Left lung (tissue), 10 donors: ENCODE results near the gene GABPA. TPM values are rescaled to one million over a fixed set of nuclear protein-coding genes. Genes with fewer than 3 reads are reported as not detected.
A peak's percentile ranks its signal among the peaks of the same experiment; 100 is the strongest.

Source experiments
- ATAC-seq: fragments of 200-7000 bp; cut with Tn5 transposase; one replicate; pipeline ENCODE4 v1.9.1; 2020; ENCODE audit warnings: moderate library complexity
- DNase-seq, 4 donors: peaks; one replicate each; pipeline ENCODE4 v3.0.0-alpha.2; 2013 to 2020
- H3K27ac ChIP-seq, 2 donors: fragments of 200-600 bp; sonication (generic) in 1 of 2; one replicate each; pipeline versions ENCODE4 v1.5.0 to v1.8.0; 2020 to 2021
- H3K27me3 ChIP-seq, 2 donors: fragments of 200-600 bp; sonication (generic) in 1 of 2; one replicate each; pipeline versions ENCODE4 v1.5.0 to v1.8.0; 2020 to 2021
- H3K36me3 ChIP-seq, 2 donors: fragments of 200-600 bp; sonication (generic) in 1 of 2; one replicate each; pipeline versions ENCODE4 v1.5.0 to v1.8.0; 2020 to 2021
- H3K4me1 ChIP-seq, 2 donors: fragments of 200-600 bp; one replicate each; pipeline ENCODE4 v1.8.0; 2021
- H3K4me3 ChIP-seq, 2 donors: fragments of 200-600 bp; sonication (generic) in 1 of 2; one replicate each; pipeline versions ENCODE4 v1.5.0 to v1.8.0; 2020 to 2021; ENCODE audit warnings: mild to moderate bottlenecking in 1 of 2
- H3K9me3 ChIP-seq, 2 donors: fragments of 200-600 bp; sonication (generic) in 1 of 2; one replicate each; pipeline versions ENCODE4 v1.5.0 to v1.8.0; 2020 to 2021
- CTCF ChIP-seq, 2 donors: fragments of 200-600 bp; sonication (generic) in 1 of 2; IDR thresholded peaks; one replicate each; pipeline versions ENCODE4 v1.5.0 to v1.8.0; 2021; ENCODE audit warnings: antibody characterized with exemption in 2 of 2
- intact Hi-C, 2 donors: fragments of 100-400 bp; cut with DNase I; formaldehyde crosslinking; loops; one replicate each; pipeline versions ENCODE4 v1.11.2 to v1.14.2; 2022
- polyA plus RNA-seq, 6 donors: library from polyadenylated mRNA; unstranded; fragments of 120-200 nt; gene quantifications; one replicate each; pipeline ENCODE4 v1.2.1, GENCODE V29; 2013; ENCODE audit not compliant: insufficient read length in 6 of 6
- total RNA-seq, 2 donors: library from RNA; stranded (reverse); fragmentation: NEBNext Ultra II Directional; extraction: Animal tissue kit (Norgen Biotek cat#: 25700); gene quantifications; one replicate each; pipeline ENCODE4 v1.2.1, GENCODE V29; 2021
- donor health status: DM: no; HTN: yes; CAD: no.
- donor health status: DM: no; HTN: no; CAD: no.

The GABPA gene
- total and polyA plus RNA-seq, 8 donors, result 23.5 to 44.5 (median 40.1) TPM

GRCh38 chr21:25735646-25736597 lies 1.1 kb downstream of the GABPA start:
- Histone ChIP-seq H3K27ac (peak overlapping the region; percentile 98 to 99), H3K27me3 (no peaks in the 10 kb centered on the region), H3K4me1 (peaks cover 7 to 36% of the 10 kb centered on the region in 2 donors), H3K9me3 (no peaks in the 10 kb centered on the region), H3K4me3 (peak overlapping the region; percentile 83 to 87), H3K36me3 (no peaks in the 10 kb centered on the region)
- no peak for TF ChIP-seq CTCF (IDR thresholded peaks at IDR 0.05)
- intact Hi-C loops, result no loop called here
- ATAC-seq, result peak; percentile 79
- DNase-seq, result peak in 3 of 4 donors; percentile 82 to 92 (median 87)

DNA sequence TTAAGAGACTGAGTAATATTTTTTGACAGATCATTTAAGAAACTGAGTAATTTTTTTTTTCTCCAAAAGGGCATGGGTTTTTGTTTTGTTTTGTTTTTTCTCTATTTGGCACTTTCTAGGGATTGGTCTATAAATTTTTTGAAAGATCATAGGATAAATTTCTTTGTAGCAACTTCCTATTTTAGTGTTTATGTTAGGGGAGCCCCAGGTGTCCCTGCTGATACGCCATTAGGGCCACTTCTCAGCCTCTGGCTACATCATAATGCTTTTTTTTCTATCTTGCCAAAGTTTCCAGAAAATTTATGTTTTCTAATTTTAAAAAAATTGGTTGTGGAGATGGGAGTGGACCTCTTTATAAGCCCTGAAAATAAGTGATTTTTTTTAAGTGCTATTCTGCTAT lies 2.6 kb downstream of the GABPA start:
- Histone ChIP-seq H3K4me1 (peaks cover 7 to 27% of the 10 kb centered on the region in 2 donors), H3K27ac (no peak overlapping the region), H3K4me3 (no peak overlapping the region), H3K36me3 (no peaks in the 10 kb centered on the region), H3K27me3 (no peaks in the 10 kb centered on the region), H3K9me3 (no peaks in the 10 kb centered on the region)
- no peak for DNase-seq
- intact Hi-C loops, result no loop called here
- no peak for TF ChIP-seq CTCF (IDR thresholded peaks at IDR 0.05)
- no peak for ATAC-seq

DNA sequence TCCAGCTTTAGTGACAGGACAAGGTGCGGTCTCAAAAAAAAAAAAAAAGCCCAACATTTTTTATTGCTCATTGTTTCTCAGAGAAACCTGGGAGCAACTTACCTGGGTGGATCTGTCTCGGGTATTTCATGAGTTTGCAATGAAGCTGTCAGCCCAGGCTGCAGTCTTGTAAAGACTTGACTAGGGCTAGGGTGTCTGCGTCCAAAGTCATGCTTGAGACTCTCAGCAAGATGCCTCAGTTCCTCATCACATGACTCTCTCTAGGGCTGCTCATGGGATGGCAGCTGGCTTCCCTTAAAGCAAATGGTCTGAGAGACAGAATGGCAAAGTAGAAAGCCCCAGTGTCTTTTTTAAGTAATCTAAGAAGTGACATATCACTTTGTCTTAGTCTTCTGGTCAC lies 8.1 kb downstream of the GABPA start:
- no peak overlapping the region for H3K27ac ChIP-seq
- intact Hi-C loops, result no loop called here
- H3K27me3 ChIP-seq, result no peaks in the 10 kb centered on the region
- H3K36me3 ChIP-seq, result peaks cover 0 to 16% of the 10 kb centered on the region in 2 donors
- H3K9me3 ChIP-seq, result no peaks in the 10 kb centered on the region
- ATAC-seq (no peak), DNase-seq (no peak)
- no peaks in the 10 kb centered on the region for H3K4me1 ChIP-seq
- TF ChIP-seq CTCF (IDR thresholded peaks at IDR 0.05), result no peak
- no peak overlapping the region for H3K4me3 ChIP-seq

GRCh38 chr21:25744854-25745253 lies 10.1 kb downstream of the GABPA start:
- H3K27me3 ChIP-seq, result no peaks in the 10 kb centered on the region

More at GRCh38 chr21:25744854-25745253, 10.1 kb downstream of the GABPA start:
- no peak overlapping the region for H3K4me3 ChIP-seq
- intact Hi-C loops, result no loop called here
- TF ChIP-seq CTCF (IDR thresholded peaks at IDR 0.05), result no peak
- DNase-seq (no peak), ATAC-seq (no peak)
- H3K4me1 ChIP-seq, result no peaks in the 10 kb centered on the region
- no peaks in the 10 kb centered on the region for H3K9me3 ChIP-seq
- peaks cover 0 to 29% of the 10 kb centered on the region in 2 donors for H3K36me3 ChIP-seq
- H3K27ac ChIP-seq, result no peak overlapping the region
